Trophoblast cell (in vitro differentiated cells and primary cell): ENCODE measurements around the gene SLC6A1.

Experiments
- DNase-seq, 2 donors: peaks; one replicate each; pipeline ENCODE4 v3.0.0-alpha.2; 2016
- H2AFZ ChIP-seq: 2 replicates; pipeline ENCODE4 v1.6.1; 2013; ENCODE audit warnings: low read length, moderate library complexity, mild to moderate bottlenecking; ENCODE audit not compliant: insufficient read depth, poor library complexity
- H2AK5ac ChIP-seq: 2 replicates; pipeline ENCODE4 v1.6.1; 2013; ENCODE audit warnings: mild to moderate bottlenecking, low read length
- H2BK120ac ChIP-seq: 2 replicates; pipeline ENCODE4 v1.6.1; 2013; ENCODE audit warnings: low read length, mild to moderate bottlenecking, moderate library complexity; ENCODE audit not compliant: insufficient read depth, poor library complexity
- H2BK12ac ChIP-seq: 2 replicates; pipeline ENCODE4 v1.6.1; 2013; ENCODE audit warnings: mild to moderate bottlenecking, low read length, moderate library complexity
- H2BK5ac ChIP-seq: 2 replicates; pipeline ENCODE4 v1.6.1; 2013; ENCODE audit warnings: low read length, low read depth, moderate library complexity, mild to moderate bottlenecking; ENCODE audit not compliant: poor library complexity
- H3K14ac ChIP-seq: 2 replicates; pipeline ENCODE4 v1.6.1; 2013; ENCODE audit warnings: mild to moderate bottlenecking, low read length
- H3K18ac ChIP-seq: 2 replicates; pipeline ENCODE4 v1.6.1; 2013; ENCODE audit warnings: mild to moderate bottlenecking, low read length
- H3K23ac ChIP-seq: 2 replicates; pipeline ENCODE4 v1.6.1; 2013; ENCODE audit warnings: low read length
- H3K27ac ChIP-seq: 2 replicates; pipeline ENCODE4 v1.5.1; 2013; ENCODE audit warnings: low read depth, mild to moderate bottlenecking, inconsistent platforms, low read length, moderate library complexity
- H3K27me3 ChIP-seq: 2 replicates; pipeline ENCODE4 v1.6.1; 2013; ENCODE audit warnings: inconsistent platforms, mild to moderate bottlenecking, low read length, moderate library complexity; ENCODE audit not compliant: insufficient read depth
- H3K36me3 ChIP-seq, 2 experiments: 1 replicate in 1 of 2; 2 replicates in 1 of 2; pipeline ENCODE4 v1.6.1; 2013; ENCODE audit warnings: low read length in 2 of 2, mild to moderate bottlenecking in 2 of 2, moderate library complexity in 1 of 2; ENCODE audit not compliant: insufficient read depth in 2 of 2, control insufficient read depth in 1 of 2
- H3K4ac ChIP-seq: 2 replicates; pipeline ENCODE4 v1.6.1; 2013; ENCODE audit warnings: low read depth, mild to moderate bottlenecking, low read length, moderate library complexity
- H3K4me1 ChIP-seq, 2 experiments: 1 replicate in 1 of 2; 2 replicates in 1 of 2; pipeline ENCODE4 v1.6.1; 2013; ENCODE audit warnings: low read length in 2 of 2, mild to moderate bottlenecking in 2 of 2, moderate library complexity in 1 of 2; ENCODE audit not compliant: insufficient read depth in 2 of 2, control insufficient read depth in 1 of 2
- H3K4me2 ChIP-seq: 2 replicates; pipeline ENCODE4 v1.6.1; 2013; ENCODE audit warnings: inconsistent platforms, mild to moderate bottlenecking, low read length, moderate library complexity
- H3K4me3 ChIP-seq: 2 replicates; pipeline ENCODE4 v1.5.1; 2013; ENCODE audit warnings: mild to moderate bottlenecking, low read depth, low read length, inconsistent platforms
- H3K79me1 ChIP-seq: one replicate; pipeline ENCODE4 v1.6.1; 2013; ENCODE audit warnings: low read length
- H3K79me2 ChIP-seq: 2 replicates; pipeline ENCODE4 v1.6.1; 2013; ENCODE audit warnings: low read length, mild to moderate bottlenecking; ENCODE audit not compliant: control insufficient read depth, insufficient read depth, poor library complexity
- H3K9ac ChIP-seq: 2 replicates; pipeline ENCODE4 v1.6.1; 2013; ENCODE audit warnings: mild to moderate bottlenecking, low read length
- H3K9me3 ChIP-seq: 2 replicates; pipeline ENCODE4 v1.6.1; 2013; ENCODE audit warnings: low read depth, mild to moderate bottlenecking, control low read depth, inconsistent platforms, low read length; ENCODE audit not compliant: insufficient read depth
- H4K12ac ChIP-seq: 2 replicates; pipeline ENCODE4 v1.6.1; 2013; ENCODE audit warnings: low read depth, mild to moderate bottlenecking, low read length, moderate library complexity
- H4K8ac ChIP-seq: 2 replicates; pipeline ENCODE4 v1.6.1; 2013; ENCODE audit warnings: low read depth, mild to moderate bottlenecking, low read length, moderate library complexity
- H4K91ac ChIP-seq: one replicate; pipeline ENCODE4 v1.6.1; 2013; ENCODE audit warnings: low read depth, mild to moderate bottlenecking, low read length, moderate library complexity
- WGBS: extraction: QIAGEN DNeasy Blood & Tissue Kit; methylation state at CpG from one replicate; pipeline ENCODE4 v1.1.7; 2013; ENCODE audit warnings: missing lambda C conversion rate; ENCODE audit not compliant: insufficient read length, insufficient coverage; ENCODE audit errors: extremely low coverage; 5-methylcytosine and 5-hydroxymethylcytosine counted together

SLC6A1 gene

GRCh38 chr3:10962481-10963036 is 30.0 kb upstream of the SLC6A1 start:
- no peak overlapping the region for H2BK12ac ChIP-seq
- no peak overlapping the region for H3K23ac ChIP-seq

GRCh38 chr3:10964537-10965167 is 27.9 kb upstream of the SLC6A1 start:
- H2AFZ ChIP-seq: no peak overlapping the region
- peak in 1 of 2 donors; percentile 31 for DNase-seq
- WGBS: no CpG with 5 or more reads among the region's 6 CpGs
- H3K4me2 ChIP-seq: no peak overlapping the region
- H2AK5ac ChIP-seq: no peak overlapping the region
- H4K12ac ChIP-seq: no peak overlapping the region
- H3K36me3 ChIP-seq: no peaks in the 10 kb centered on the region
- no peak overlapping the region for H4K91ac ChIP-seq
- H3K27me3 ChIP-seq: no peaks in the 10 kb centered on the region
- H3K4me3 ChIP-seq: no peak overlapping the region
- no peaks in the 10 kb centered on the region for H3K9me3 ChIP-seq
- no peak overlapping the region for H3K27ac ChIP-seq
- no peak overlapping the region for H2BK12ac ChIP-seq
- H2BK120ac ChIP-seq: no peak overlapping the region
- no peak overlapping the region for H3K14ac ChIP-seq
- H3K4ac ChIP-seq: no peak overlapping the region
- no peak overlapping the region for H4K8ac ChIP-seq
- no peaks in the 10 kb centered on the region for H3K79me2 ChIP-seq
- no peak overlapping the region for H3K9ac ChIP-seq
- no peaks in the 10 kb centered on the region for H3K79me1 ChIP-seq
- H3K4me1 ChIP-seq: no peaks in the 10 kb centered on the region
- no peak overlapping the region for H3K18ac ChIP-seq
- no peak overlapping the region for H2BK5ac ChIP-seq
- H3K23ac ChIP-seq: no peak overlapping the region

More at GRCh38 chr3:10962481-10963036, 30.0 kb upstream of the SLC6A1 start:
- H3K14ac ChIP-seq: no peak overlapping the region
- H3K18ac ChIP-seq: no peak overlapping the region
- H3K4me3 ChIP-seq: no peak overlapping the region
- H3K27me3 ChIP-seq: no peaks in the 10 kb centered on the region
- no peak for DNase-seq
- no peak overlapping the region for H3K4ac ChIP-seq
- no peak overlapping the region for H3K4me2 ChIP-seq
- no peaks in the 10 kb centered on the region for H3K9me3 ChIP-seq
- no peak overlapping the region for H3K27ac ChIP-seq
- H4K8ac ChIP-seq: no peak overlapping the region
- H3K79me2 ChIP-seq: no peaks in the 10 kb centered on the region
- no peaks in the 10 kb centered on the region for H3K4me1 ChIP-seq
- no peak overlapping the region for H2BK5ac ChIP-seq
- no peaks in the 10 kb centered on the region for H3K36me3 ChIP-seq
- H3K9ac ChIP-seq: no peak overlapping the region
- no peak overlapping the region for H4K91ac ChIP-seq
- H2AFZ ChIP-seq: no peak overlapping the region
- WGBS: no CpG with 5 or more reads among the region's 5 CpGs
- H4K12ac ChIP-seq: no peak overlapping the region
- H2BK120ac ChIP-seq: no peak overlapping the region
- no peak overlapping the region for H2AK5ac ChIP-seq
- no peaks in the 10 kb centered on the region for H3K79me1 ChIP-seq

- peak; percentile 63 to 74 for DNase-seq
These were observed 24.1 kb upstream of the SLC6A1 start for GRCh38 chr3:10968401-10968800.

GRCh38 chr3:10970306-10970960 is 22.1 kb upstream of the SLC6A1 start:
- WGBS: no CpG with 5 or more reads among the region's 5 CpGs
- Histone ChIP-seq H2BK12ac (no peak overlapping the region), H3K4me1 (no peaks in the 10 kb centered on the region), H4K8ac (no peak overlapping the region), H3K14ac (no peak overlapping the region), H3K79me1 (no peaks in the 10 kb centered on the region), H3K9me3 (no peaks in the 10 kb centered on the region), H3K4me3 (no peak overlapping the region), H3K79me2 (no peaks in the 10 kb centered on the region), H4K12ac (no peak overlapping the region), H2BK5ac (no peak overlapping the region), H3K9ac (no peak overlapping the region), H3K27ac (no peak overlapping the region), H2AK5ac (no peak overlapping the region), H2AFZ (no peak overlapping the region), H3K36me3 (no peaks in the 10 kb centered on the region), H3K4me2 (no peak overlapping the region), H3K23ac (no peak overlapping the region), H2BK120ac (no peak overlapping the region), H3K4ac (no peak overlapping the region), H3K27me3 (no peaks in the 10 kb centered on the region), H3K18ac (no peak overlapping the region), H4K91ac (no peak overlapping the region)
- no peak for DNase-seq

More at GRCh38 chr3:10968401-10968800, 24.1 kb upstream of the SLC6A1 start:
- Histone ChIP-seq H3K79me2 (no peaks in the 10 kb centered on the region), H3K18ac (no peak overlapping the region), H2BK5ac (no peak overlapping the region), H2BK120ac (no peak overlapping the region), H3K14ac (no peak overlapping the region), H2BK12ac (no peak overlapping the region), H3K79me1 (no peaks in the 10 kb centered on the region), H2AFZ (no peak overlapping the region), H3K27me3 (no peaks in the 10 kb centered on the region), H2AK5ac (no peak overlapping the region), H3K9ac (no peak overlapping the region), H3K23ac (no peak overlapping the region), H4K12ac (no peak overlapping the region), H3K9me3 (no peaks in the 10 kb centered on the region), H4K91ac (no peak overlapping the region), H3K27ac (no peak overlapping the region), H3K4me2 (no peak overlapping the region), H3K4me3 (no peak overlapping the region), H3K4me1 (no peaks in the 10 kb centered on the region), H3K36me3 (no peaks in the 10 kb centered on the region), H3K4ac (no peak overlapping the region), H4K8ac (no peak overlapping the region)
- WGBS: no CpG with 5 or more reads among the region's 4 CpGs
